GM23338 (cell line): ENCODE measurements around the gene DCUN1D4. TPM values are rescaled to one million over a fixed set of nuclear protein-coding genes. Genes with fewer than 3 reads are reported as not detected.

Experiments
- ATAC-seq: fragments of 200-7000 bp; cut with Tn5 transposase; 3 replicates; pipeline ENCODE4 v1.9.1; 2020
- DNase-seq: peaks from one replicate; pipeline ENCODE4 v3.0.0-alpha.2; 2015; ENCODE audit warnings: low spot score
- H2AFZ ChIP-seq: fragments of 200-600 bp; sonication (generic); 2 replicates; pipeline ENCODE4 v1.8.0; 2016; ENCODE audit warnings: antibody characterized with exemption, mild to moderate bottlenecking, moderate library complexity
- H3F3A ChIP-seq: fragments of 200-600 bp; sonication (generic); replicated peaks from 2 replicates; pipeline ENCODE4 v1.8.0; 2017; ENCODE audit warnings: antibody characterized with exemption, mixed run types, low read depth
- H3K27ac ChIP-seq: fragments of 200-600 bp; sonication (generic); 2 replicates; pipeline ENCODE4 v1.6.1; 2016; ENCODE audit warnings: low read depth
- H3K27me3 ChIP-seq: fragments of 200-600 bp; sonication (generic); 2 replicates; pipeline ENCODE4 v1.8.0; 2016; ENCODE audit warnings: mild to moderate bottlenecking, mixed run types, moderate library complexity; ENCODE audit not compliant: insufficient read depth
- H3K36me3 ChIP-seq: fragments of 200-600 bp; sonication (generic); 2 replicates; pipeline ENCODE4 v1.8.0; 2016; ENCODE audit warnings: mild to moderate bottlenecking; ENCODE audit not compliant: insufficient read depth
- H3K4me1 ChIP-seq: fragments of 200-600 bp; sonication (generic); 2 replicates; pipeline ENCODE4 v1.8.0; 2016; ENCODE audit warnings: mild to moderate bottlenecking, moderate library complexity; ENCODE audit not compliant: insufficient read depth
- H3K4me2 ChIP-seq: fragments of 200-600 bp; sonication (generic); 2 replicates; pipeline ENCODE4 v1.7.1; 2017; ENCODE audit warnings: mixed run types
- H3K4me3 ChIP-seq: fragments of 200-600 bp; sonication (generic); 2 replicates; pipeline ENCODE4 v1.6.1; 2016; ENCODE audit warnings: mixed run types
- H3K79me2 ChIP-seq: fragments of 200-600 bp; sonication (generic); replicated peaks from 2 replicates; pipeline ENCODE4 v1.8.0; 2017; ENCODE audit warnings: mild to moderate bottlenecking; ENCODE audit not compliant: insufficient read depth
- H3K9me2 ChIP-seq: fragments of 200-600 bp; sonication (generic); 2 replicates; pipeline ENCODE4 v1.8.0; 2017; ENCODE audit not compliant: insufficient read depth
- H4K20me1 ChIP-seq: fragments of 200-600 bp; sonication (generic); replicated peaks from 2 replicates; pipeline ENCODE4 v1.8.0; 2017; ENCODE audit warnings: mild to moderate bottlenecking; ENCODE audit not compliant: insufficient read depth
- H3K27ac Mint-ChIP-seq: 2 replicates; pipeline ENCODE4 v1.8.0; 2020; ENCODE audit warnings: inconsistent platforms, mild to moderate bottlenecking, moderate library complexity, mixed read lengths
- H3K27me3 Mint-ChIP-seq: 3 replicates; pipeline ENCODE4 v1.8.0; 2022; ENCODE audit warnings: low read depth, mild to moderate bottlenecking, moderate library complexity, mixed read lengths, inconsistent platforms; ENCODE audit not compliant: insufficient read depth, poor library complexity
- H3K36me3 Mint-ChIP-seq: 3 replicates; pipeline ENCODE4 v1.8.0; 2021; ENCODE audit warnings: low read depth, mild to moderate bottlenecking, inconsistent platforms, moderate library complexity, mixed read lengths
- H3K4me1 Mint-ChIP-seq: 3 replicates; pipeline ENCODE4 v1.8.0; 2020; ENCODE audit warnings: mild to moderate bottlenecking, inconsistent platforms, mixed read lengths
- H3K4me3 Mint-ChIP-seq: 3 replicates; pipeline ENCODE4 v1.8.0; 2021; ENCODE audit warnings: moderate library complexity, mild to moderate bottlenecking, inconsistent platforms, mixed read lengths
- H3K9me3 Mint-ChIP-seq: 3 replicates; pipeline ENCODE4 v1.8.0; 2020; ENCODE audit warnings: moderate library complexity, mild to moderate bottlenecking, inconsistent platforms, mixed read lengths
- CREB1 ChIP-seq: fragments of 250-450 bp; sonication (Bioruptor Pico); IDR thresholded peaks from 2 replicates; pipeline ENCODE4 v1.5.0; 2020; ENCODE audit warnings: low read depth, mild to moderate bottlenecking, moderate library complexity
- CTCF ChIP-seq, 2 experiments: fragments of 200-600 bp in 1 of 2; sonication (generic) in 1 of 2; conservative IDR thresholded peaks; 2 replicates each; pipeline versions ENCODE4 v1.5.1 to v1.6.1; 2016 to 2017; ENCODE audit warnings: antibody characterized with exemption in 2 of 2, low read depth in 2 of 2, mild to moderate bottlenecking in 2 of 2, moderate library complexity in 1 of 2
- POLR2AphosphoS5 ChIP-seq: IDR thresholded peaks from 2 replicates; pipeline ENCODE4 v1.6.1; 2016; ENCODE audit warnings: antibody characterized with exemption, low read depth
- STAT1 ChIP-seq: IDR thresholded peaks from one replicate; pipeline ENCODE4 v1.6.1; 2016; ENCODE audit warnings: antibody characterized with exemption; ENCODE audit not compliant: unreplicated experiment
- ZNF114 ChIP-seq: fragments of 250-450 bp; sonication (Bioruptor Pico); IDR thresholded peaks from 2 replicates; pipeline ENCODE4 v1.5.0; 2020; ENCODE audit warnings: mild to moderate bottlenecking, moderate library complexity
- ZNF462 ChIP-seq: fragments of 250-450 bp; sonication (Bioruptor Pico); IDR thresholded peaks from 2 replicates; pipeline ENCODE4 v1.5.0; 2020; ENCODE audit warnings: mild to moderate bottlenecking, moderate library complexity
- polyA plus RNA-seq: library from polyadenylated mRNA; unstranded; fragments of >200 nt; fragmentation: Nextera tagmentation; extraction: Ambion mirVana; gene quantifications from 2 replicates; pipeline ENCODE4 v1.2.1, GENCODE V29; 2016
- total RNA-seq: library from RNA; depleted of rRNA; stranded (reverse); fragments of >200 nt; shearing (Covaris generic); gene quantifications from 2 replicates; pipeline ENCODE4 v1.2.3, GENCODE V29; 2014

Gene DCUN1D4
- total and polyA plus RNA-seq, 2 experiments from 2014 or later, result 26.1 to 54.8 TPM

- Histone ChIP-seq H3K4me3 (no peak overlapping the region), H3K9me2 (no peaks in the 10 kb centered on the region), H3K36me3 (no peaks in the 10 kb centered on the region; the same call in 1 of the 2 replicates), H3K79me2 (0 out of 2 replicates have a peak, but pooled peaks cover 3% of the 10 kb centered on the region), H3K27ac (0 out of 2 replicates have a peak overlapping the region, but pooled peaks have one; percentile 11), H4K20me1 (no peaks in the 10 kb centered on the region), H3K4me1 (no peaks in the 10 kb centered on the region), H3F3A (no peaks in the 10 kb centered on the region), H3K4me2 (no peak overlapping the region), H3K27me3 (no peaks in the 10 kb centered on the region), H2AFZ (no peak overlapping the region)
- no peak for TF ChIP-seq ZNF114 (CRISPR knock-in tag)
- peak overlapping the region; percentile 97 for H3K27ac Mint-ChIP-seq
- H3K27me3 Mint-ChIP-seq, result peaks cover 7% of the 10 kb centered on the region
- H3K9me3 Mint-ChIP-seq, result no peaks in the 10 kb centered on the region; the same call in 2 of the 3 replicates
- H3K36me3 Mint-ChIP-seq, result peaks cover 32% of the 10 kb centered on the region
- H3K4me1 Mint-ChIP-seq, result peaks cover 13% of the 10 kb centered on the region
- DNase-seq (no peak), ATAC-seq (peak; percentile 61; the same call in 2 of the 3 replicates)
- no peak overlapping the region for H3K4me3 Mint-ChIP-seq
Observed at GRCh38 chr4:51895158-51895557, 52.2 kb downstream of the DCUN1D4 start.

GRCh38 chr4:51895816-51896408, 53.0 kb downstream of the DCUN1D4 start:
- Histone ChIP-seq H3K27ac (0 out of 2 replicates have a peak overlapping the region, but pooled peaks have one; percentile 11), H3K27me3 (no peaks in the 10 kb centered on the region), H4K20me1 (no peaks in the 10 kb centered on the region), H3K9me2 (no peaks in the 10 kb centered on the region), H3K36me3 (no peaks in the 10 kb centered on the region; the same call in 1 of the 2 replicates), H3K4me2 (no peak overlapping the region), H2AFZ (no peak overlapping the region), H3K79me2 (0 out of 2 replicates have a peak, but pooled peaks cover 3% of the 10 kb centered on the region), H3K4me3 (no peak overlapping the region), H3K4me1 (no peaks in the 10 kb centered on the region), H3F3A (no peaks in the 10 kb centered on the region)
- DNase-seq (peak; percentile 85), ATAC-seq (peak; percentile 99)
- peaks cover 34% of the 10 kb centered on the region for H3K36me3 Mint-ChIP-seq
- peaks cover 14% of the 10 kb centered on the region for H3K4me1 Mint-ChIP-seq
- no peak for TF ChIP-seq STAT1
- 0 out of 2 replicates have a peak, but pooled peaks have one; percentile 18 for TF ChIP-seq ZNF462 (CRISPR knock-in tag)
- 0 out of 2 replicates have a peak, but pooled peaks have one; percentile 23 for TF ChIP-seq CREB1 (CRISPR knock-in tag)
- peak; percentile 82 for TF ChIP-seq CTCF (conservative IDR thresholded peaks at IDR 0.05; ENCODE audit: low read depth in 2 of 2)
- TF ChIP-seq POLR2AphosphoS5, result no peak
- H3K9me3 Mint-ChIP-seq, result no peaks in the 10 kb centered on the region; the same call in 2 of the 3 replicates
- H3K27me3 Mint-ChIP-seq, result peaks cover 7% of the 10 kb centered on the region
- peak overlapping the region; percentile 97 for H3K27ac Mint-ChIP-seq
- no peak overlapping the region for H3K4me3 Mint-ChIP-seq
